Stimulated activated CD8-positive, alpha-beta memory T cell treated with anti-CD3 and anti-CD28 coated beads, Interleukin-7, amount 100 ng/mL, for 1 hour (primary cell): ENCODE measurements around the gene RGR.

Experiments
- DNase-seq, 2 donors: peaks; one replicate each; pipeline ENCODE4 v3.0.0-alpha.2; 2020; ENCODE audit warnings: low read depth in 2 of 2

RGR gene

GRCh38 chr10:84221916-84222315 lies 22.9 kb upstream of the RGR start:
- DNase-seq = no peak

- no peak for DNase-seq
These were observed 20.3 kb upstream of the RGR start for GRCh38 chr10:84224411-84225028.

GRCh38 chr10:84225427-84226173 lies 19.3 kb upstream of the RGR start, which contains the start of gene LRIT2:
Gene LRIT2, minus strand, starts transcription at chr10:84225544. Its CDS starts 24 bp downstream, at chr10:84225520.
- no peak for DNase-seq

GRCh38 chr10:84226616-84227015 lies 18.2 kb upstream of the RGR start:
- DNase-seq = no peak

GRCh38 chr10:84227810-84228209 lies 17.0 kb upstream of the RGR start:
- no peak for DNase-seq

GRCh38 chr10:84230359-84230758 lies 14.5 kb upstream of the RGR start:
- no peak for DNase-seq

GRCh38 chr10:84232376-84232775 lies 12.5 kb upstream of the RGR start:
- no peak for DNase-seq

GRCh38 chr10:84233940-84234339 lies 10.9 kb upstream of the RGR start:
- no peak for DNase-seq

- DNase-seq = no peak
These were observed 10.4 kb upstream of the RGR start for GRCh38 chr10:84234479-84234878.

- DNase-seq = no peak
These were observed 9.8 kb upstream of the RGR start for GRCh38 chr10:84235096-84235495.

GRCh38 chr10:84236807-84237198 lies 8.1 kb upstream of the RGR start:
- DNase-seq = no peak

GRCh38 chr10:84237199-84238051 lies 7.4 kb upstream of the RGR start:
- no peak for DNase-seq

- DNase-seq = no peak
These were observed 5.9 kb upstream of the RGR start for GRCh38 chr10:84238909-84239308.

GRCh38 chr10:84241185-84241790 lies 3.6 kb upstream of the RGR start, which contains the start of gene LRIT1:
Gene LRIT1, minus strand, starts transcription at chr10:84241546. Its CDS starts 107 bp downstream, at chr10:84241439.
- no peak for DNase-seq

GRCh38 chr10:84243759-84244158 lies 1.1 kb upstream of the RGR start:
- no peak for DNase-seq

GRCh38 chr10:84247496-84247895 lies 2.6 kb downstream of the RGR start:
- DNase-seq = no peak

GRCh38 chr10:84248794-84249193 lies 3.9 kb downstream of the RGR start:
- DNase-seq = no peak

GRCh38 chr10:84254552-84255478 lies 10.0 kb downstream of the RGR start:
- DNase-seq = no peak

- DNase-seq = peak in 1 of 2 donors; percentile 5
These were observed 11.9 kb downstream of the RGR start for GRCh38 chr10:84256510-84257342.
